Measurements from ENCODE around the gene SLC5A6. TPM values are rescaled to one million over a fixed set of nuclear protein-coding genes. Genes with fewer than 3 reads are reported as not detected.
A peak's percentile ranks its signal among the peaks of the same experiment; 100 is the strongest.

Gene SLC5A6
- total RNA-seq, 1 donor from 2014 or later = 20.8 TPM

DNA sequence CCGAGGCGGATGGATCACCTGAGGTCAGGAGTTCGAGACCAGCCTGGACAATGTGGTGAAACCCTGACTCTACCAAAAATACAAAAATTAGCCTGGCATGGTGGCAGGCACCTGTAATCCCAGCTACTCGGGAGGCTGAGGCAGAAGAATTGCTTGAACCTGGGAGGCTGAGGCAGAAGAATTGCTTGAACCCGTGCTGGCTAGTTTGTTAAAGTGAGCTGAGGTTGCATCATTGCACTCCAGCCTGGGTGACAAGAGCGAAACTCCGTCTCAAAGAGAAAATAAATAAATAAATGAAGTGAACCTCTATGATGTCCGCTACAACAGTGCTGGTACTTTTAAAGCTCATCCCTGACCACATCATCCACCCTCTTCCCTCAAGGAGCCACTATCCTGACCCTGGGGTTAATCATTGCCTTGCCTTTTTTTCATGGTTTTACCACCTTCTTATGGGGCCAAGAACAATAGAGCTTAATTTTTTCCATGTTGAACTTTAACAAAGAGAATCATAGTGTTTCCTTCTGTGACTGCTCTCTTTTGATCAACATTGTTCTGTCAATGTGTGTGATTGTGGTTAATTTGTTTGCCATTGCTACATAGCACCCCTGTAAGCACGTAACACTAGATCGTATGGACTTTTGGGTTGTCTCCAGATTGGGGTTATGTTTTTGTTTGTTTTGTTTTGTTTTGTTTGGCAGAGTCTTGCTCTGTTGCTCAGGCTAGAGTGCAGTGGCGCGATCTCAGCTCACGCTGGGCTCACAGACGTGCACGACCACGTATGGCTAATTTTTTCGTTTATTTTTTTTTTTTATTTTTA, 17.3 kb downstream of the SLC5A6 start:
- ATAC-seq = no peak
- Histone ChIP-seq H3K9me3 (no peaks in the 10 kb centered on the region), H3K36me3 (peaks cover under 1% of the 10 kb centered on the region), H3K27me3 (ENCODE audit: low read depth) (no peaks in the 10 kb centered on the region), H3K27ac (no peak overlapping the region), H3K4me3 (no peak overlapping the region), H3K4me1 (no peaks in the 10 kb centered on the region)
- intact Hi-C loops (cut with DNase I) = no loop called here
- no peak for DNase-seq
- TF ChIP-seq, protein P1, sequence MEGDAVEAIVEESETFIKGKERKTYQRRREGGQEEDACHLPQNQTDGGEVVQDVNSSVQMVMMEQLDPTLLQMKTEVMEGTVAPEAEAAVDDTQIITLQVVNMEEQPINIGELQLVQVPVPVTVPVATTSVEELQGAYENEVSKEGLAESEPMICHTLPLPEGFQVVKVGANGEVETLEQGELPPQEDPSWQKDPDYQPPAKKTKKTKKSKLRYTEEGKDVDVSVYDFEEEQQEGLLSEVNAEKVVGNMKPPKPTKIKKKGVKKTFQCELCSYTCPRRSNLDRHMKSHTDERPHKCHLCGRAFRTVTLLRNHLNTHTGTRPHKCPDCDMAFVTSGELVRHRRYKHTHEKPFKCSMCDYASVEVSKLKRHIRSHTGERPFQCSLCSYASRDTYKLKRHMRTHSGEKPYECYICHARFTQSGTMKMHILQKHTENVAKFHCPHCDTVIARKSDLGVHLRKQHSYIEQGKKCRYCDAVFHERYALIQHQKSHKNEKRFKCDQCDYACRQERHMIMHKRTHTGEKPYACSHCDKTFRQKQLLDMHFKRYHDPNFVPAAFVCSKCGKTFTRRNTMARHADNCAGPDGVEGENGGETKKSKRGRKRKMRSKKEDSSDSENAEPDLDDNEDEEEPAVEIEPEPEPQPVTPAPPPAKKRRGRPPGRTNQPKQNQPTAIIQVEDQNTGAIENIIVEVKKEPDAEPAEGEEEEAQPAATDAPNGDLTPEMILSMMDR (IDR thresholded peaks at IDR 0.05) = no peak

DNA sequence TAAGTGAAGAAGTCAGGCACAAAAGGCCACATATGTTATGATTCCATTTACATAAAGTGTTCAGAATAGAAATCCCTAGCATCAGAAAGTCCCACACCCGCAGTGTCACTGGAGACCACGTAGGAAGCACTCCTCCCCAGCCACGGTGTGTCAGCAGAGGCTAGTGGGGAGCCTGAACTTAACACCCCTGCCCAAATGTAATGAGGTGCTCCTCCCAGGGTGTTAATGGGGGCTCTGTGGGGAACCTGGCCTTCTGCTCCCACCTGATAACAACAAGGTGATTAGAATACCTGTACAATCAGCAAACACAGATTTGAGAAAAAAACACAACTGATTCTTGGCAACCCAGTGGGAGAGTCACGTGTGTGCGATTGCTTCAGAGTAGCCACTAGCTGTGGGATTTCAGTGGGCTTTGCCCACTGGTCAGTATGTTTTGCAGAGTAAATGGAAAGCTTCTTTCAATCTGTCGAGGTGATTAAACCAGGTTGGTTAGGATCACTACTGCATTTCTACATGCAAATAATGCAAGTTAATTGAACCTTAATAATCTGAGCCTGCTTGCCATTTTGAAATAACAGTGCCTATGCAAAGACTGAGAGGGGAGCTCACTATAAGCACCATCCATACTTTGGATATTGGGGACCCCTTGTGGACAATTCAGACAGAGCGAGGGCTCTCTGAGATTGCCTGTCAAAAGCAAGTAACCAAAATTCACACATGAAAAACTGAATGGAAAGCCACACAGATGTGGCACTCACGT, 20.8 kb downstream of the SLC5A6 start:
- Histone ChIP-seq H3K4me1 (no peaks in the 10 kb centered on the region), H3K27ac (no peak overlapping the region), H3K4me3 (no peak overlapping the region), H3K36me3 (no peaks in the 10 kb centered on the region), H3K27me3 (ENCODE audit: low read depth) (no peaks in the 10 kb centered on the region), H3K9me3 (no peaks in the 10 kb centered on the region)
- intact Hi-C loops (cut with DNase I) = no loop called here
- TF ChIP-seq, protein P1 (IDR thresholded peaks at IDR 0.05) = peak; percentile 60
- DNase-seq (no peak), ATAC-seq (peak; percentile 77 to 83)

DNA sequence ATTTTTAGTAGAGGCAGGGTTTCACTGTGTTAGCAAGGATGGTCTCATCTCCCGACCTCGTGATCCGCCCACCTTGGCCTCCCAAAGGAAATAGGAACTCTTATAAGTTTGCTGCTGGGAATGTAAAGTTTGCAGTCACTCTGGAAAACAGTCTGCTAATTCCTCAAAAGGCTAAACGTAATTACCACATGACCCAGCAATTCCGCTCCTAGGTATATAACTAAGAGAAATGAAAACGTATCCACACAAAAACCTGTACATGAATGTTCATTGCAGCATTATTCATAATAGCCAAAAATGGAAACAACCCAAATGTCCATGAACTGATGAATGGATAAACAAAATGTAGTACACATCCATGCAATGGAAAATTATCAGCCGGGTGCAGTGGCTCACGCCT, 22.1 kb downstream of the SLC5A6 start:
- ATAC-seq (no peak), DNase-seq (no peak)
- Histone ChIP-seq H3K9me3 (no peaks in the 10 kb centered on the region), H3K4me1 (no peaks in the 10 kb centered on the region), H3K27me3 (ENCODE audit: low read depth) (no peaks in the 10 kb centered on the region), H3K4me3 (no peak overlapping the region), H3K27ac (no peak overlapping the region), H3K36me3 (no peaks in the 10 kb centered on the region)
- TF ChIP-seq, protein P1 (IDR thresholded peaks at IDR 0.05) = no peak
- intact Hi-C loops (cut with DNase I) = no loop called here

DNA sequence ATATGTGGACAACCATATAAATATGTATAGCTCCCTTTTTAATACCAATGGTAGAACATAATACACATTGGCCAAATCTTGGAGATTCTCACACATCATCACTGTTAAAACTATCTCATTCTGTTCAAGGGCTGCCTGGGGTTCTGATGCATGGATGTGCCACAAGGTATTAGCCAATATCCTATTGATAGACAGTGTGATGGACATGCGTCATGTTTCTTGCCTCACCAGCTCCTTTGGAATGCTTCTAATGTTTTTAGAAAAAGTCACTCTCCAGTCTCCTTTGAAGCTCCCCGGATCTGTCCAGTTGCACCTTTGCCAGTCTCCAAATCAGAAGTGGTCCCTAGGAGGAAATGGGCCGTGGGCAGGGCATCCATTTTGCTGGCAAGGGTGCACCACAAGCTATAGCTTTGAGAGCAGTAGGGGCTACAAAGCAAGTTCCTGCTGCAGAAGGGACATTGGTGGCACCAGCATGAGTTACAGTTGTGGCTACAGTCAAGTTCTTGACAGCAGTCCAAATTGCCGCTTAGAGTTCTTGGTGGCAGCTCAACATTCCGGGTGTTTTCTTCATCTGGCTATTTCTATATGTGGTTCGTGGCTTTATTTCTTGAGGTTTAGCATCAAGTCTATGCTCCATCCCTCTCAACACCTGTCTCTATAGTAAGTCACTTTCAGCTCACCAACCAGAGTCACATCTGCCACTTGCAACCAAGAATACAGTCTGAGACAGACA, 25.3 kb downstream of the SLC5A6 start:
- ATAC-seq (no peak), DNase-seq (no peak)
- intact Hi-C loops (cut with DNase I) = no loop called here
- Histone ChIP-seq H3K36me3 (no peaks in the 10 kb centered on the region), H3K4me3 (no peak overlapping the region), H3K27ac (no peak overlapping the region), H3K4me1 (no peaks in the 10 kb centered on the region), H3K9me3 (no peaks in the 10 kb centered on the region), H3K27me3 (ENCODE audit: low read depth) (no peaks in the 10 kb centered on the region)
- TF ChIP-seq, protein P1 (IDR thresholded peaks at IDR 0.05) = no peak

DNA sequence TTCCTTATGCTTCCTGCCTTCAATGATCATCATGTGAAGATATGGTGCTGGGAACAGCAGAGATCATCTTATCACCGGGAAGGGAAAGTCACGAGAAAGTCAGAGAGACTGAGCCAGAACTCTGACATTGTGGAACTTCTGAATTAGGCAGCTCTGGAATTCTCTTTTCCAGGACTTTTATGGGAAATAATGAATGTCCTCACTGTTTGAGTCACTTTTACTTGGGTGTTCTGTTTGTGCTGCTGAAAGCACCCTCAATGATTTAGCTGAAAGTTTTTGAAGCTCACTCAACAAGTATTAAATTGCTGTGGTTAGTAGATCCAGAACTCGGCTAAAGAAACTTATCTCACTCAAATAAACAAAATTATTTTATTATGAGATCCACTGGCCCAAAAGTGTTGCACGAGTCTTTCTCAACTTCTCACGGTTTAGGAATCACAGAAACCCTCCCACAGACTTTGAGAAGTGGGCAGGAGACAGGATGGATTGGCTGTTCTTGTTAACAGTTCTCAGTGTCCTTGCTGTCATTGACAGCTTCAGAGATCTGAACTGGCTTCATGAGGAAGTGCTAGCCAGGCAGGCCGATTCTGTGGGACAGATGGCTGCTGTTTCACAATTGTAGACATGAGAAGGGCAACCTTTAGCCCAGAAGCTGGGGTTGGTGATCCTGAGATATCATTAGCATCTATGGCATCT, 26.6 kb downstream of the SLC5A6 start:
- no peaks in the 10 kb centered on the region for H3K9me3 ChIP-seq
- H3K4me1 ChIP-seq = no peaks in the 10 kb centered on the region
- H3K27ac ChIP-seq = peak overlapping the region; percentile 20
- H3K36me3 ChIP-seq = no peaks in the 10 kb centered on the region
- TF ChIP-seq, protein P1 (IDR thresholded peaks at IDR 0.05) = no peak
- no peaks in the 10 kb centered on the region for H3K27me3 ChIP-seq (ENCODE audit: low read depth)
- peak; percentile 72 for DNase-seq
- no peak overlapping the region for H3K4me3 ChIP-seq
- ATAC-seq = peak; percentile 80 to 88
- intact Hi-C loops (cut with DNase I) = no loop called here

Measured in lower lobe of right lung (tissue), 2 donors.